Astrocyte of the cerebellum (primary cell): ENCODE measurements around the gene XRCC4.
A peak's percentile ranks its signal among the peaks of the same experiment; 100 is the strongest.

Experiments
- DNase-seq: peaks from one replicate; pipeline ENCODE4 v3.0.0-alpha.2; 2011; ENCODE audit warnings: low read depth
- H3K4me3 ChIP-seq: 2 replicates; pipeline ENCODE4 v1.5.1; 2011; ENCODE audit warnings: mild to moderate bottlenecking, low read depth, low read length, moderate library complexity
- in situ Hi-C: cut with HindIII; loops from 2 replicates; pipeline ENCODE4 v1.10.0; 2017; ENCODE audit warnings: low sequenced_read_pairs
- TF ChIP-seq, protein P1 (sequence below): IDR thresholded peaks from 2 replicates; pipeline ENCODE4 v1.5.1; 2012; ENCODE audit warnings: low read length, low read depth, moderate library complexity, mild to moderate bottlenecking; ENCODE audit errors: missing control alignments

XRCC4 gene

GRCh38 chr5:83177803-83178202 is 100.5 kb downstream of the XRCC4 start:
- in situ Hi-C loops = no loop called here
- no peak overlapping the region for H3K4me3 ChIP-seq
- TF ChIP-seq, protein P1, sequence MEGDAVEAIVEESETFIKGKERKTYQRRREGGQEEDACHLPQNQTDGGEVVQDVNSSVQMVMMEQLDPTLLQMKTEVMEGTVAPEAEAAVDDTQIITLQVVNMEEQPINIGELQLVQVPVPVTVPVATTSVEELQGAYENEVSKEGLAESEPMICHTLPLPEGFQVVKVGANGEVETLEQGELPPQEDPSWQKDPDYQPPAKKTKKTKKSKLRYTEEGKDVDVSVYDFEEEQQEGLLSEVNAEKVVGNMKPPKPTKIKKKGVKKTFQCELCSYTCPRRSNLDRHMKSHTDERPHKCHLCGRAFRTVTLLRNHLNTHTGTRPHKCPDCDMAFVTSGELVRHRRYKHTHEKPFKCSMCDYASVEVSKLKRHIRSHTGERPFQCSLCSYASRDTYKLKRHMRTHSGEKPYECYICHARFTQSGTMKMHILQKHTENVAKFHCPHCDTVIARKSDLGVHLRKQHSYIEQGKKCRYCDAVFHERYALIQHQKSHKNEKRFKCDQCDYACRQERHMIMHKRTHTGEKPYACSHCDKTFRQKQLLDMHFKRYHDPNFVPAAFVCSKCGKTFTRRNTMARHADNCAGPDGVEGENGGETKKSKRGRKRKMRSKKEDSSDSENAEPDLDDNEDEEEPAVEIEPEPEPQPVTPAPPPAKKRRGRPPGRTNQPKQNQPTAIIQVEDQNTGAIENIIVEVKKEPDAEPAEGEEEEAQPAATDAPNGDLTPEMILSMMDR = no peak
- no peak for DNase-seq

GRCh38 chr5:83179966-83180365 is 102.6 kb downstream of the XRCC4 start:
- no peak overlapping the region for H3K4me3 ChIP-seq
- TF ChIP-seq, protein P1 = no peak
- peak; percentile 41 for DNase-seq
- in situ Hi-C loops = no loop called here

GRCh38 chr5:83184534-83184933 is 107.2 kb downstream of the XRCC4 start:
- no peak for DNase-seq
- no peak overlapping the region for H3K4me3 ChIP-seq
- in situ Hi-C loops = no loop called here
- TF ChIP-seq, protein P1 = no peak

DNA sequence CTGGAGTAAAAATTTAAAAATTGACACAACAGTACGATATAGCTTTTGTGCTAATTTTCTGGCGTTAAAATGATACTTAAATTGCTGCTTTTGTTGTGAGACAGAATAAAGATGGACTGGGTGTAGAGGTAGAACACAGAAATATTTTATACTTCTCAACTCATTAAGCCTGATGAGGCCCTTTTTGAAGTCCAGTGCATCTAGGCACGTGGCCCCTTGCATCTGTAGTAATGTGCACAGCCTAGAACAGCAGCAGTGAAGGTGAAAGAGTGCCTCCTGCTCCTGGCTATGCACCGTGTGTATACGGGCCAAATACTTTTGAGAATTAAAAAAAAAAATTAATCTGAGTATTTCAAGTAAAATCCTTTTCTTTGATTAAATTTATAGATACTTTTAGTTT is 115.6 kb downstream of the XRCC4 start:
- in situ Hi-C loops = no loop called here
- no peak for DNase-seq
- TF ChIP-seq, protein P1 = no peak
- H3K4me3 ChIP-seq = no peak overlapping the region

- no peak overlapping the region for H3K4me3 ChIP-seq
- TF ChIP-seq, protein P1 = no peak
- no peak for DNase-seq
- in situ Hi-C loops = no loop called here
These were observed 120.1 kb downstream of the XRCC4 start for GRCh38 chr5:83197326-83197967.

GRCh38 chr5:83199126-83199525 is 121.8 kb downstream of the XRCC4 start:
- H3K4me3 ChIP-seq = no peak overlapping the region
- TF ChIP-seq, protein P1 = no peak
- DNase-seq = no peak
- in situ Hi-C loops = no loop called here
